Colonic mucosa (tissue), 4 donors: Measurements from ENCODE around the gene NGF. TPM values are rescaled to one million over a fixed set of nuclear protein-coding genes. Genes with fewer than 3 reads are reported as not detected.

ENCODE experiments used
- DNase-seq: peaks from one replicate; pipeline ENCODE4 v3.0.0-alpha.2; 2020
- H3K27ac ChIP-seq: fragments of 200-600 bp; one replicate; pipeline ENCODE4 v1.8.0; 2021
- H3K27me3 ChIP-seq: fragments of 200-600 bp; one replicate; pipeline ENCODE4 v1.8.0; 2021
- H3K36me3 ChIP-seq: fragments of 200-600 bp; one replicate; pipeline ENCODE4 v1.8.0; 2021
- H3K4me1 ChIP-seq: fragments of 200-600 bp; one replicate; pipeline ENCODE4 v1.8.0; 2021; ENCODE audit warnings: mild to moderate bottlenecking
- H3K4me3 ChIP-seq: fragments of 200-600 bp; one replicate; pipeline ENCODE4 v1.8.0; 2021
- H3K9ac ChIP-seq, 2 donors: one replicate each; pipeline ENCODE4 v1.7.0; 2013; ENCODE audit warnings: control low read depth in 2 of 2, low read depth in 2 of 2, low read length in 2 of 2
- H3K9me3 ChIP-seq: fragments of 200-600 bp; one replicate; pipeline ENCODE4 v1.8.0; 2021
- CTCF ChIP-seq: fragments of 200-600 bp; IDR thresholded peaks from one replicate; pipeline ENCODE4 v1.8.0; 2022; ENCODE audit warnings: antibody characterized with exemption, mild to moderate bottlenecking
- intact Hi-C: fragments of 100-400 bp; cut with DNase I; formaldehyde crosslinking; loops from one replicate; pipeline ENCODE4 v1.14.1; 2022
- total RNA-seq, 2 donors: library from RNA; stranded (reverse); fragmentation: NEBNext Ultra II Directional in 1 of 2; extraction: Animal tissue kit (Norgen Biotek cat#: 25700) in 1 of 2; gene quantifications; one replicate each; pipeline ENCODE4 v1.2.1, GENCODE V29; 2021
- donor health status: healthy.
- donor health status: DM: no; HTN: no; CAD: no.
- donor health status: DM: no; HTN: no; CAD: no.

The NGF gene
- total RNA-seq, 2 donors from 2014 or later = 0.64 TPM; not detected in 1

- Histone ChIP-seq H3K36me3 (no peaks in the 10 kb centered on the region), H3K9ac (no peak overlapping the region), H3K4me3 (no peak overlapping the region), H3K27me3 (no peaks in the 10 kb centered on the region), H3K27ac (no peak overlapping the region), H3K4me1 (no peaks in the 10 kb centered on the region), H3K9me3 (no peaks in the 10 kb centered on the region)
- intact Hi-C loops = loop anchor here (10.0 kb wide), 1 partner anchor 187 kb away; no protein-coding TSS in a partner anchor
- no peak for TF ChIP-seq CTCF
- DNase-seq = no peak
These were observed 59.8 kb downstream of the NGF start for GRCh38 chr1:115278211-115278610.

- intact Hi-C loops = loop anchor here (10.0 kb wide), 1 partner anchor 188 kb away; no protein-coding TSS in a partner anchor
These were observed 60.8 kb downstream of the NGF start for GRCh38 chr1:115277276-115277675.

GRCh38 chr1:115275216-115275615 lies 62.8 kb downstream of the NGF start:
- Histone ChIP-seq H3K27ac (no peak overlapping the region), H3K9me3 (no peaks in the 10 kb centered on the region), H3K27me3 (no peaks in the 10 kb centered on the region), H3K4me3 (no peak overlapping the region), H3K36me3 (no peaks in the 10 kb centered on the region), H3K9ac (no peak overlapping the region), H3K4me1 (no peaks in the 10 kb centered on the region)
- DNase-seq = no peak
- intact Hi-C loops = loop anchor here (10.0 kb wide), 1 partner anchor 190 kb away; no protein-coding TSS in a partner anchor
- peak; percentile 25 for TF ChIP-seq CTCF

More at GRCh38 chr1:115277276-115277675, 60.8 kb downstream of the NGF start:
- Histone ChIP-seq H3K9ac (no peak overlapping the region), H3K27ac (no peak overlapping the region), H3K4me1 (no peaks in the 10 kb centered on the region), H3K9me3 (no peaks in the 10 kb centered on the region), H3K4me3 (no peak overlapping the region), H3K36me3 (no peaks in the 10 kb centered on the region), H3K27me3 (no peaks in the 10 kb centered on the region)
- DNase-seq = no peak
- TF ChIP-seq CTCF = no peak

DNA sequence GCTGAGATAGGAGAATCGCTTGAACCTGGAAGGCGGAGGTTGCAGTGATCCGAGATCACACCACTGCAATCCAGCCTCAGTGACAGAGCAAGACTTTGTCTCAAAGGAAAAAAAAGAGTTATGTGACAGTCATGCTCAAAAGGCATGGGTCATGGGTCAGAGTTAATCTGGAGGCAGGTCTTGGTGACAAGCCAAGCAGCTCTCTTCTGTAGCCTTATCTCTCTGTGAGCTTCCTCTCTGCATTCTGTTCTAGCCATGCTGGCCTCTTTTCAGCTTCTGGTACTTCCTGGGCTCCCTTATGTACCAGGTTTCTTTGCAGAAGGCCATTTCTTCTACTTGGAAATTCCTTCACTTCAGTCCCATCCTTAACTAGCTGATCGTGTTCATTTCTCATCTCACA lies 63.6 kb downstream of the NGF start:
- H3K27me3 ChIP-seq = no peaks in the 10 kb centered on the region
- intact Hi-C loops = loop anchor here (10.0 kb wide), 1 partner anchor 190 kb away; no protein-coding TSS in a partner anchor
- H3K9ac ChIP-seq = no peak overlapping the region
- DNase-seq = no peak
- no peaks in the 10 kb centered on the region for H3K9me3 ChIP-seq
- no peaks in the 10 kb centered on the region for H3K4me1 ChIP-seq
- H3K27ac ChIP-seq = no peak overlapping the region
- H3K36me3 ChIP-seq = no peaks in the 10 kb centered on the region
- TF ChIP-seq CTCF = no peak
- H3K4me3 ChIP-seq = no peak overlapping the region

DNA sequence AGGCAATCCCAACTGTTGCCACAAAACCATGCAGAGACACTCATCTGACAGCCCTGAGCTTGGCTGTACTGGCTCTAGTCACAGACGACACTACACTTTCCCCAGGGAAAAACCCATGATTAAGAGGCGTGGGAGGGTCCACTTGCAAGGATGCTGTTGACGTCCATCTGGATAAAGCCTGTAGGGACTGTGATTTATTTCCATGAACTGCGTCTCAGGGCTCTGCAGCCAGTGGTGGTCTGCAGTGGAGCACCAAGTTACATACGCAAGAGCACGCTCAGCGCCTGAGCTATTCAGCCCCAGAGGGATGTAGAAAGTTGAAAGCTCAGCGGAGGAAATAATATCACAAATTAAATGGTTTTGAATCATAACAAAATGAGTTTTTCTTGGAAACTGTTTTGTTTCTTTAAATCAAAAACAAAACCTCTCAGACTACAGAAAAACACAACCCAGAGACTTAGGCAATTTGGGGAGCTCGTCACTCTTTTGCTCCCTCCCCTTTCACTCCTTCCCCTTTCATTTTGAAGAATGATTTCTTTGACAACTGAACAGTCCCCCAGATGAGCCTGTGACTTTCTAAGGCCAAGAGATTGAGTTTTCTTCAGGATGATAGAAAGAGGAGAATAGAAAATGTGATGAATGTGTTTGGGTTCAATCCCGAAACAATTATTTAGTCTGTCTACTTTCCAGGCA lies 71.2 kb downstream of the NGF start:
- no peak overlapping the region for H3K4me3 ChIP-seq
- no peak for TF ChIP-seq CTCF
- no peaks in the 10 kb centered on the region for H3K9me3 ChIP-seq
- no peaks in the 10 kb centered on the region for H3K36me3 ChIP-seq
- intact Hi-C loops = no loop called here
- no peaks in the 10 kb centered on the region for H3K4me1 ChIP-seq
- H3K9ac ChIP-seq = no peak overlapping the region
- H3K27ac ChIP-seq = no peak overlapping the region
- no peaks in the 10 kb centered on the region for H3K27me3 ChIP-seq
- no peak for DNase-seq
